ENCODE data around the gene CXCL1.

Gene CXCL1

DNA sequence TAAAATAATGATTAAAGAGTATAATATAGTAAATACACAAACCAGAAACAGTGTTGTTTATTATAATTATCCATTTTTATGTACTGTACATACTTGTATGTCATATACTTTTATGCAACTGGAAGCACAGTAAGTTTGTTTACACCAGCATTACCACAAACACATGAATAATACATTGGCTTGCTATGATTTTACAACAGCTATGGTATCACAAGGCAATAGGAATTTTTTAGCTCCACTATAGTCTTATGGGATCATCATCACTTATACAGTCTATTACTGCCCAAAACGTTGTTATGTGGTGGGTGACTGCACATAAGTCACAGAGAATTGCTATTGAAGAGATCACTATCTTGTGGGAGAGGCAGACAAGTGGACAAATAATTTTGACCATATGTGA lies 17.9 kb upstream of the CXCL1 start:
- no peak for DNase-seq (ENCODE audit: low read depth)

DNA sequence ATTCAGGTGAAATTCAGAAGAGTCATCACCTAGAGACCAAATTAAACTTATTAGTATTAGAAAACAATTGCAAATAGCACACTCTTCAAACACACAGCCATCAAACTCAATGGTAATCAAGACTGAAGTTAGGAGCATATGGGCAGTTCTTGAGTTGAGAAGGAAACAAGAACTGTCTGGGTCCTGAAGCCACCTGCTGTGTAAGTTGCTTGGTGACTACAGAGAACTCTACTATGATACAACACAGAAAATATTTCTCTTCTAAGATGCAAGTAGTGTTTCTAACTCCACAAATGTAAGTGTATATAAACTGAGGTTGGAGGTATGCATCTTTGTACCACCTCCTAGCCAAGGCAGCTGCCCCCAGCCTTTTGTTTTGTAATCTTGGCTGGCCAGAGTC lies 16.4 kb upstream of the CXCL1 start:
- no peak for DNase-seq (ENCODE audit: low read depth)

GRCh38 chr4:73853246-73853704 lies 15.9 kb upstream of the CXCL1 start, which contains the start of gene PF4V1:
TSS of gene PF4V1 (plus strand) at chr4:73853296. CDS start at chr4:73853363, 67 bp downstream.
- DNase-seq (ENCODE audit: low read depth): no peak

- DNase-seq (ENCODE audit: low read depth): no peak
Observed at GRCh38 chr4:73853718-73854473, 15.3 kb upstream of the CXCL1 start.

DNA sequence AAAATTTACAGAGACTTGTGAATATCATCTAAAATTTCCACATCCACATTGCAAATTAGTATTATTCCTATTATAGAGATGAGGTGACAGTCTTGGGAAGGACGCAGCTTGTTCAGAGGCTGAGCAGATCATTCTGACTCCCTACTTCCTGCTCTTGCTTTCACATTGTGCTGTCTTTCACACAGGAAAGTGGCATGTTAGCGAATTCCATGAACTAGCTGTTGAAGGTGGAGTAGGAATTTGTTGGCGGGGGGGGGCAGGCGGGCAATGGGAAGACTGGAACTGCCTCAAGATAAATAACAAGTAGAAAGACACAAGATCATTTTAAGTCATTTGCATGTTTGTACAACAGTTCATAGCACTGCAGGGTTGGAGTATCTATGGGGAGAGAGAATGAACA lies 13.8 kb upstream of the CXCL1 start:
- DNase-seq (ENCODE audit: low read depth): no peak

DNA sequence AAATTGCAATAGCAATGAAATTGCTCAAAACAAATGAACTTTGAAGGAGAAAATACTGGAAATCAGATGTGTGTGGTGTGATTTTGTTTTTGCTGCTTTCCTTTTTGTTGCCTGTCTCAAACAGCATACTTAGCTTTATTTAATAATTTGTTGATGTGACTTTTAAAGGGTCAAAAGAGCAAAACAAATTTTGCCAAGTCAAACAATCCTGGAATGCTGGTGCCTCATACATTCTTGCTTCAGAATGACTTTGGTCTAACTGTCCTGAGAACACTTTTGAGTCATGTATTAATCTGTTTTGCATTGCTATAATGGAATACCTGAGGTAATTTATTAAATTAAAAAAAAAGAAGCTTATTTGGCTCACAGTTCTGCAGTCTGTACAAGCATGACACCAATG lies 12.7 kb upstream of the CXCL1 start:
- DNase-seq (ENCODE audit: low read depth): no peak

- no peak for DNase-seq (ENCODE audit: low read depth)
Observed at GRCh38 chr4:73859614-73860088, 9.5 kb upstream of the CXCL1 start.

GRCh38 chr4:73860181-73860580 lies 9.0 kb upstream of the CXCL1 start:
- DNase-seq (ENCODE audit: low read depth): no peak

DNA sequence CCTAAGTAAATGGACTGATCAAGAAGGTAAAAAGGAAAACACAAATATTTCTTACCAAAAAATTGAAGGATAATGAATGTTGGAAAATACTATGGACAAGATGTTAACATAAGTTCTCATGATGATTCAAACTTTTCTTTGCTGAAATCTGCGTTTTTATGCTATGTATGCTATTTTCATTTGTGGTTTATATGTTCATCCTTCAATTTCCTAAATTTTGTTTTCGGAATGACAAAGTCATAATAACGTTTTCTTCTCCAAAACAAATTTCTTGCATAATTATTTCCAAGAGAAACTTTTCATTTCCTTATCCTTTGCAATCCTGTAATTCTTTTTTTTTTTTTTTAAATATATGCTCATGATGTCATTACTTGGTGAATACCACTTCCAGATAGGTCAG lies 8.3 kb upstream of the CXCL1 start:
- no peak for DNase-seq (ENCODE audit: low read depth)

DNA sequence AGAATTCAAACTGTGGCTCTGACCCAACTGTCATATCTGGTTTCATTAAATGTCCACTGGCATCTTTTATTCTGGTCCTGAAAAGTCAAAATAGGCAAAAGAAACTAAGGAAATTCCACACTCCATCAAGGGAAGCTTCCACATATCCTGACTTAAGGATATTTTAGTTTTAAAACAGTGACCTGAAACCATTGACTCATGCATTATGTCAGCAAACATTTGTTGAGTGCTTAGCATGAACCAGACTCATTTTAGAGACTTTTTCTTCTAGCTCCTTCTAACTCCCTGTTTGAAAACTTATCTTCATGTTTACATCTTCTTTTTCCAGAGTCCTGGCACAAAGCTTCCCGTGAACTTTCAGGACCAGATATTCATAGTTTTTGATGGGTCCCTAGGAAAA lies 6.9 kb upstream of the CXCL1 start:
- no peak for DNase-seq (ENCODE audit: low read depth)

GRCh38 chr4:73864365-73864764 lies 4.8 kb upstream of the CXCL1 start:
- no peak for DNase-seq (ENCODE audit: low read depth)

DNA sequence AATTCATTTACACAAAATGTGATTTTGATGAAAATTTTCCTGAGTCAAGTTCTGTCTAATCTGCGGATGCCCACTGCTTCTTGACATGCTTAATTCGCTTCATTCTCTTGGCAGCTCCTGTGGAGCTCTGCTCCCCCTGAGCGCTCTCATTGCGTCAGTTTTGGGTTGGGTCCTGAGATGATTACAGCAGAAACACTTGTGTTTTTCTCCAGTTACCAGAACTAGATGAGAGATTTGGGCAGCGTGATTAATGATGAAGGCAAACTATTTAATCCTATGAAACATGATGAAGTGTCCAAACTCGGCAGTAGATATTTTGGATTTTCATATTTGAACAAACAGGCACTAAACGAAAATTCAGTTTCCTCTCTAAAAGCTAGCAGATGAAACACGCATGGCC lies 4.2 kb upstream of the CXCL1 start:
- DNase-seq (ENCODE audit: low read depth): no peak

DNA sequence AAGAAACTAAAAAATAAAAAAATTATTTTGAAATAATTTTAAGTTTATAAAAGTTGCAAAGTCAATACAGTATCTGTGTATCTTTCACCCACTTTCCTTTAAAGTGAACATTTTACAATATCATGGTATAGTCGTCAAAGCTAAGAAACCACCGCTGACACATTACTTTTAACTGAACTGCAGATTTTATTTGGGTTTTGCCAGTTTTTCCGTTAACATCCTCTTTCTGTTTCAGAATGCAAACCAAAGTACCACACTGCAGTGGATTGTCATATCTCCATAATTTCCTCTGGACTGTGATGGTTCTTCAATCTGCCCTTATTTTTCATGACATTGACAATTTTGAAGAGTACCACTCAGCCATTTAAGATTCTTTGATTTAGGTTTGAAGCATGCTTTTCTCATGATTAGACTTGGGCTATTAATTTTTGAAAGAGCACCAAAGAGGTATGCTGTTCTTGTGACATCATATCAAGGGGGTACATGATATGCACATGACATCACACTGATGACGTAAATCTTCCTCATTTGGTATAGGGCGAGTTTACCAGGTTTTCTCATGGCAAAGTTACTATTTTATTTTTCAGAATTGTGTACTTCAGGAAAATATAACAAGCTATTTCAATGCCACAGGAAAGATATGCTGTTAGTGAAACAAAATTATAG lies 3.6 kb upstream of the CXCL1 start:
- no peak for DNase-seq (ENCODE audit: low read depth)

DNA sequence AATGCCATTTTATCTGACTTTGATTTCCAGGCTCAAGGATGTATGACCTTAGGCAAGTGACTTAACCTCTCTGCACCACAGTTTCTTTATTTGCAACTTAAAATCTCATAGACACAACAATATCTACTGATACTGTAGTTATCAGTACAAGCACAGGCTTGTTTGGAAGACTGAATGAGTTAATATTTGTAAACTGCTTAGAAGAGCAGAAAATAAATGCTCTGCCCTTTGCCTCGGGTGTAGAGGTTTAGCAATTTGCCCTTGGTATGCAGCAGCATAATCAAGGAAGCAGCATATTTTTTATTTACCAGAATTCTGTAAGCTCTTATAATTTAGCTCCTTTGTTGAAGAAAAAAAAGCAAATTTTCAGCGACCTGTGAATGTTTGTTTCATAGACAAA lies 2.9 kb upstream of the CXCL1 start:
- no peak for DNase-seq (ENCODE audit: low read depth)

DNA sequence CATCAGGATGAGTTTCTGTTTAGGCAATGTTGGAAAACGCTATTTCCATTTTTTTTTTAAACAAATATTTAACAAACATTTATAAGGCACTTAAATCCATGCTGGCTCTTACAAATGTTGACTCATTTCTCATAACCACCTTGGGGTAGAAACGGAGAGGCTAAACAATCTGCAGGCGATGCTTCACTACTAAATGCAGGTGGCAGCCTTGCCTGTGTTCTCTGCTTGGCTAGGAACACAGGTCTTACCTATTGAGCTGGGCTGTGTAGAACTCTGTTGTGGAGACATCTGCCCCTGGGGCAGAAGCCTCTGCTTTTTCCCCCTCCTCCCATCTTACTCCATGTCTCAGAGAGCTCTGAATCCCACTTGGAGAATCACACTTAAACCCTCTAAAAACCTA lies 1.4 kb upstream of the CXCL1 start:
- no peak for DNase-seq (ENCODE audit: low read depth)

DNA sequence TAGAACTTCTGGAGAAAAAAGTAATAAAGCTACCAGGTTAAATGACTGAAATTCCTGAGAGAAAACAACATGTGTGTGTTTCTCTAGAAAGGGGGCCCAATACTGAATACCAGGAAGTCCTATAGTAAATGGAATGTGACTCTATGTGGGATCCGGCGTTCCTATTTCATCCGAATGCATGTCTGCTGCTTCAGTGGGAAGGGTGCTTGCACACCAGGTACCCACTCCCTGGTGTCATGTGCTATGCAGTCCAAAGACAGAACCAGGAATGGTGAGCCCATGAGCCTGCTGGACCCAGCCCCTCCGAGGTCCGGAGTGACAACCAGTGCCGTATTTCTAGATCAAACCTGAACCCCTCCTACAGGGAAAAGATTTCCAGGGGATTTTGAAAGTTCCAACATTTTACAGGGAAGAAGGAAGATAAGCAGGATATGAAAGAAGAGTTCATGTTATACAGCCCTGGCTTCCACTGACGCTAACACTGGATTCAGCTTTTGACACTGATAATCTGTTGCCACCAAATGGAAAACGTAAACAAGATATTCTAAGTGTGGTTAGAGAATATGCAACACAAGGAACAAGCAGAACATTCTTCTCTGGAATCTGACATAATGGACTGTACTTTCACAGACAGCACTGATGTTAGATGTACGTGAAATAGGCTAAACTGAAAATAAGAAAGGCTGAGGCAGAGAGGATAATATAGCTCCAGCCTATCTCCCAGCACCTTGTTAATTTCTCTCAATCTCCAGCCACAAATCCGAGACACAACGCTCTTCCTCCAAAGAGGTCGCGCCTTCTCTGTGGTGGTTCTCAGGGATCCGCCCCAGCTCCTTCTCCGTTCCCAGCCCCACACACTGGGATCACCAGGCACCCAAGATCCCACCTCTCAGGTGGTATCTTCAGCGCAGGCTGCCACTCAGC lies 725 bp upstream of the CXCL1 start:
- no peak for DNase-seq (ENCODE audit: low read depth)

- DNase-seq (ENCODE audit: low read depth): no peak
Observed at GRCh38 chr4:73870260-73870659, 1.1 kb downstream of the CXCL1 start.

- no peak for DNase-seq (ENCODE audit: low read depth)
Observed at GRCh38 chr4:73870768-73871167, 1.6 kb downstream of the CXCL1 start.

- DNase-seq (ENCODE audit: low read depth): no peak
Observed at GRCh38 chr4:73871511-73872310, 2.5 kb downstream of the CXCL1 start.

DNA sequence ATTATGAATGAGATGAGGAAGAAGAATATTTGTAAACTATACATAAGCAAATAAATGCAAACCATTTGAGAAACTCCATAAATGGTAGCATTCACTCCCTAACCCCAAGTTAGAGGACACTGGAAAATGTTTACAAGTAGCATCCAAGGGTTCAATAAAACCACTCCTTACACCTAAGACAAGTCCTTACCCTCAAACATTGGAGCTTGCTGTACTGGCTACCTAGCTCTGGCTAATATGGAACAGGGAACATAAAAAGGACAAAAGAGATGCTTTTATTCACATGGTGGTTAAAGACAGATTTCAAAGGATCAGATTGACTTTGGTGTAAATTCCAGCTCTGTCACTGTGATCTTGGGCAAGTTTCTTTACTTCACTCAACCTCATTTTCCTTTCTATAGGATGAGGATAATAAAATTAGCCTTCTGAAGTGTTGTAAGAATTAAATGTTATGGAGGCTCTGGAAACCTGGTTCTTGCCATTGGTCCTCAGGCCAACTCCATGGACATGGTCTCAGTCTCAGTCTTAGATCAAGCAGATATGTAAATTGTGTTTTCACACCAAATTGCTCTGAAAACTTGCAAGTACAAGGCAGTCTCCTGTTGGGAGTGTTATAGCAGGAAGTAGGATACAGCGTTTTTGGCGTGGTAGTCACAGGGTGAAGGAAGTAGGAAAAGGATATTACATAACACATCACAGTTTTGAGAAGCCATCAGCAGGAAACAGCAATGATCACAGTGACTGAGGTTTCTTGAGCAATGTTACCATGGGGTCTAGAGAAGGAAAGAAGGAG lies 3.3 kb downstream of the CXCL1 start:
- no peak for DNase-seq (ENCODE audit: low read depth)

DNA sequence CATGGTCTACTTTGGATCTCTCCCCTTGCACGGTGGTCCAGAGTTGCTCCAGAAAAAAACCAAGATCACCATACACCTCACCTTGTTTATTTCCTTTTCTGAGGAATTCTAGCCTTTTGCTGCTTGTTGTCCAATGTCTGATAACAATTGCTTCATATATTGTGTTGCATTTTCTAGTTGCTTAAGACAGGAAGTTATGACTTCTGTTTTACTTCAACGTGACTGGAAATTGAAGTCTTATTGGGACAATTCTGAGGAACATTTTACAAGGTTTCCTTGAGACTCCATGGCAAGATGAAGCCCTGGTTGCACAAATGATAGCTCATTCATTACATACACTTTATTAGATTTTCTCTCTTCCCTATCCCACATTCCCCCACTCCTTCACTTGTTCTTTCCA lies 5.2 kb downstream of the CXCL1 start:
- DNase-seq (ENCODE audit: low read depth): no peak
